NCI-H146 treated with DMSO at 0.1 percent for 48 hours (cell line): Measurements from ENCODE around the gene PALLD.

Source experiments
- DNase-seq: peaks from one replicate; lab custom pipeline; 2025; ENCODE audit not compliant: unreplicated experiment; lab: John Stamatoyannopoulos, UW

PALLD gene

DNA sequence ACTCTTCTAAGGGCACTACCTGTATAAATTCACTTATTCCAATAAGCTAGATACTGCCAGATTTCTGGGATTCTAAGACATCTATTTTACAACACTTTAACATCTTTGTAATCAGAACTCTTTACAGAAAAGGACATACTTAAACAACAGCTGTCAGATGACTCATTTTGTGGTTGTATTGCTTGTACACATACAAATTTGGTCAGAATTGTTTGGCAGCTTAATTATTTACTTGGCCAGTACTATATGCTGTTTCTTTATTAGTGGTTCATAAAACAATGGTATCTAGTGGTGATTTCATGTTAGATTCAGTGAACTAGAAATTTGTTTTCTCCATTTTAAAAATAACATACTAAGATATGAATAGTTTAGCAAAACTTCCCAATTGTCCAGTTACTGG is 27.2 kb downstream of the PALLD start:
- no peak for DNase-seq

GRCh38 chr4:168524897-168525296 is 28.0 kb downstream of the PALLD start:
- DNase-seq = no peak

- no peak for DNase-seq
Observed at GRCh38 chr4:168527560-168527959, 30.7 kb downstream of the PALLD start.

GRCh38 chr4:168528131-168528949 is 31.5 kb downstream of the PALLD start:
- DNase-seq = no peak

GRCh38 chr4:168529257-168529656 is 32.4 kb downstream of the PALLD start:
- DNase-seq = no peak

DNA sequence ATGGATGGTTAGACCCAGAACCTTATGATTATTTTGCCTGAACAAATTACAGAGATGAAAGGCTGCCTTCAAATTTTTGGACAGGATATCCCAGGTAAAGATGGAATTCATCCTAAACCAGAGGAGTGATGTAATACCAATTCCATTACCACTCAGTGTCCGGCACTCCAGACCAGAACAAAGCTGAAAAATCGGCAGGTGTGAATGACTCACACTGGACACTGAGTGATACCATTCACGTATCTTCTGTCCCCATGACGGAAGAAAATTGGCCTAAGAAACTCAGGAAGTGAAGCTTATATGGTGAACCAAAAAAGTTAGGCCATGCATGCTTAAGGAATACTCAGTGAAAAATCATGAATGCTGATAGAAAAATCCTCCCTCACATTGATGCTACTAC is 34.5 kb downstream of the PALLD start:
- no peak for DNase-seq

GRCh38 chr4:168534535-168534934 is 37.7 kb downstream of the PALLD start:
- DNase-seq = no peak

GRCh38 chr4:168535689-168536088 is 38.8 kb downstream of the PALLD start:
- no peak for DNase-seq

DNA sequence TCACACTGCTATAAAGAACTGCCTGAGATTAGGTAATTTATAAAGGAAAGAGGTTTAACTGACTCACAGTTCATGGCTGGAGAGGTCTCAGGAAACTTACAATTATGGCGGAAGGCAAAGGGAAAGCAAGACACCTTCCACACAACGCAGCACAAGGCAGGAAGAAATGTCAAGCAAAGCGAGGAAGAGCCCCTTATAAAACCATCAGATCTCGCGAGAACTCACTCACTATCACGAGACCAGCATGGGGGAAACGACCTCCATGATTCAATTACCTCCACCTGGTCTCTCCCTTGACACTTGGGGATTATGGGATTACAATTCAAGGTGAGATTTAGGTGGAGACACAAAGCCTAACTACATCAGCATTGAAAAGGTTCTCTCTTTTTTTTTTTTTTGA is 39.6 kb downstream of the PALLD start:
- no peak for DNase-seq

DNA sequence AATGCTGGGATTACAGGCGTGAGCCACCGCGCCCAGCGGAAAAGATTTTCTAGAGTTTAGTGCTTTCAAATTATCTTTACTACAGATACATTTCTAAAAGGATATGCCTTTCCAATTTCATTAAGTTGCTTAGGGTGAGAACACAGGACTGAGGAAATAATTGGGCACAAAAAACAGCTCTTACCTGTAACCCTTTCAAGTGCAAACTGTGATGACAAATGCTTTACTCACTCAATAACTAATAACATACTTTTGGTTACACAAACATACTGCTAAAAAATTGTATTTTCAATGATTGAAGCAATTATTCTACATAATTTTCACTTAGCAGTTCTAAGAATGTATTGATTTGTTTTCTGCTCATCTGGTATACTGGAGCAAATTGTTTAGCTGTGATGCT is 40.2 kb downstream of the PALLD start:
- no peak for DNase-seq

DNA sequence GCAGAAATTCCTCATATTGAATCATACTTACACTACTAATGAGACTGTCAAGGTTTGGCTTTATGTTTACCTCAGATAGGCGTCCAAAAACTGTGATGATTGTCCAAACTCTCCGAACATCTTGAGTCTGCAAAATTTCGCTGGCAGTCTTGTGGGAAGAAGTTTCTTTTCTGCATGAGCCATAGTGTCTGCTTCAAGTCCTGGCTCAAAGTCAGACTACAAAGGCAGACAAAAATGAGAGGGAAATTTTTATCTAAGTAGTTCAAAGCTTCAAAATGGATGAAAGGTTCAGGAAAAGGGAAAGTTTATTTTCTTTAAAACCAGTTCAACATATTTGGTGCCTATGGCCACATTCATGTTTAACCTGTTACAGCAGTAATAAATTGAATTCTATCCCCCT is 40.7 kb downstream of the PALLD start:
- DNase-seq = no peak

DNA sequence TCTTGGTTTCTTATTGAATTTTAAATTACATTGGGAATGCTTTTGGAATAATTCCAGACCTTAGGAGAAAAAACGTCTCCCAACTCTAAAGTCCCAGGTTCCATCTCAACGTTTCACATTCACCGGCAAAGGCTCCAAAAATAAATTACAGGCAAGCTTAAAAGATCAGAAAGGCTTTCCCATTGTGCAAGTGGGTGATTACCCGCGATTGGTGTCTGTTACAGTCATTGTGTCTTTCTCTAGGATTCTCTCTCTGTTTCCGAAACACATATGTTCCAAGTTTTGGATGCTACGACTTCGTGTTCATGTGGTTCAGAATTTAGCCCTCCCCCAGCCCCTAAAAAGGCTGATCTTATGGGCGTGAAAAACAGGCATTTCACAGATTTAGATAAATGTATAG is 41.8 kb downstream of the PALLD start:
- DNase-seq = no peak

- DNase-seq = no peak
Observed at GRCh38 chr4:168540086-168540485, 43.2 kb downstream of the PALLD start.

DNA sequence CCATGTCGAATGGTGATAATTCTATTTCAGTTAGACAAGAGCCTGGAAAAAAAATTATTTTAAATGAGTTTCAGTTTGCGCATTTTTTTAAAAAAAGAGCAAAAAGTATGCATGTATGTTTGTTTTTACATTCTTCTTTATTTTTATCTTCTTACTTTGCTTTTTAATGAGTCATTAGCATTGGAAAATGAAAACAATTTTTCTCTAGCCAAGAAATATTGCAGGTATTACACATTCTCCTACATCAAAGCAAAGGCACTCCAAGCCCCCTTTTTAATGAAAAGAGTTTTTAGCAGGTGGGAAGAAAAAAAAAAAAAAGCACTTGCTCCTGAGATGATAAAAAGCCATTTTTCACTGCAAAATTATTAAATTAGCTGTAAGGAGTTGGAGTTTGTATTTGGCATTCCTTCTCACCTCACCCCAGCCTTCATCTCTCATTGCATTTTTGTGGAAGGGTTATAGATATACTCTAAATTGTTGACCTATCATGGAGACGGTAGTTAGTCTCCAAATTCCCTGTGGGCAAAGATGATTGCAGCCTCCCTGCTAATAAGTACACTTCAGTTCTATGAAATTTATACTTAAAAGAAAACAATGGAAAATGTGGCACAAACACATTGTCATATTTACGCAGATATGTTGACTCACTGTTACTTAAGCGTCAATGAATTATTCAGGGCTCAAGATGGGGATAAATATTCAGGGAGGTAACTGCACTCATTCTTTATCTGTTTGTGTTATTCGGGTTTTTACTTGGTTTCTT is 43.8 kb downstream of the PALLD start:
- no peak for DNase-seq

DNA sequence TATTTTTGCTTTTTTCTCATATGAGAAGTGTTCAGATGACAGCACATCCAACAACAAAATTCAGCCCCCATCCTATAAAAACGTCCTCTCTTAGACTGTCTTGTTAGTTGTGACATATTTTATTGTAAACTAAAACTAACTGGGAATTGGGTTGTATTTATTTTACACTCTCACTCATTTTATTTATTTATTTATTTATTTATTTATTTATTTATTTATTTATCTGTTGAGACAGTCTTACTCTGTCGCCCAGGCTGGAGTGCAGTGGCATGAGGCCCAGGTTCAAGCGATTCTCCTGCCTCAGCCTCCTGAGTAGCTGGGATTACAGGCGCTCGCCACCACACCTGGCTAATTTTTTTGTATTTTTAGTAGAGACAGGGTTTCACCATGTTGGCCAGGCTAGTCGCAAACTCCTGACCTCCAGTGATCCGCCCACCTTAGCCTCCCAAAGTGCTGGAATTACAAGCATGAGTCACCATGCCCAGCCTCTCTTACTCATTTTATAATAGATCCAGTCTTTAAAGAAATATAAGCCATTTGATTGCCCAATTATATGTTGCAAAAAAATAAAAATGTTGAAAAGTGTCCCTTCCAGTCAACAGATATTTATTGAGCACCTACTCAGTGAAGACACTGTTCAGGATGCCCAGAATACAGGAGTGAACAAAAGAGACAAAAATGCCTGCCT is 44.6 kb downstream of the PALLD start:
- DNase-seq = no peak

DNA sequence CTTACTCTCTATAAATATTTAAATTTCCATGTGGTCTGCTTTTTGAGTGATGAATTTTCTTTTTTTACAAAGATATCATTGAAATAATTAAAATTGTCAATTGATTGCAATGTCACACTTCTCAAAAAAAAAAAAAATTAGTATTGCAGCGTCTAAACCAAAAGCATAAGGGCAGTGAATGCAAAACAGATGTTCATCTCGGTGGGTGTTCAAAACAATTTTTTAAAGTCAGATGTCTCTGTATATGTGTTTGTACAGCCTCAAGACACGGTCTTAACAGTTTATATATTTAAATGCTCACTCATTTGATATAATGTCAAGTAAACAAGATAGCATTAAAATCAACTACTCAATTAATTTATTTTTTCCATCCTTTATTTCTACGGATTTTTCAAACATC is 52.3 kb downstream of the PALLD start:
- no peak for DNase-seq

GRCh38 chr4:168550064-168550766 is 53.4 kb downstream of the PALLD start:
- no peak for DNase-seq

DNA sequence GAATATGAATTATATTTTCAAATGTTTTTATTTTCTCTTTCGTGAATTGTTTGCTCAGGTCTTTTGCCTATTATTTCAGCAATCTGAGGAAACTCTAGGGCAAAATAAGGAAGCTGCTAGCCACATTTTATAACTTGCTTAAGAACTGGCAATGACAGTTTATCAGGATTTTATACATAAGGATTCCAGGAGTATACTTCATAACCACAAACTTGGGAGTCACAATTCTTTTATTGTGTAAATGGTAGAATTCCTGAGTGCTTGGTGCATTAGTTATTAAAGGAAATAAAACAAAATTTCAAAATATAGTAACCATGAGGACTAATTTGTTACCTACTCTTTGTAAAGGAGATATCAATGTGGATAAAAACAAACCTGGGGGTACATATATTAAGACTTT is 54.4 kb downstream of the PALLD start:
- DNase-seq = no peak

- DNase-seq = no peak
Observed at GRCh38 chr4:168551945-168552695, 55.3 kb downstream of the PALLD start.

GRCh38 chr4:168553714-168554370 is 57.0 kb downstream of the PALLD start:
- DNase-seq = no peak
